Neuronal stem cell (in vitro differentiated cells): ENCODE results near the gene PHF12.
A peak's percentile ranks its signal among the peaks of the same experiment; 100 is the strongest.

Experiments
- DNase-seq: peaks from one replicate; pipeline ENCODE4 v3.0.0-alpha.2; 2013; ENCODE audit warnings: low spot score
- H2AFZ ChIP-seq: one replicate; pipeline ENCODE4 v1.6.1; 2013; ENCODE audit warnings: mild to moderate bottlenecking, low read length, inconsistent platforms
- H2AK5ac ChIP-seq: 2 replicates; pipeline ENCODE4 v1.6.1; 2013; ENCODE audit warnings: low read depth, mild to moderate bottlenecking, inconsistent platforms, low read length, moderate library complexity, mixed read lengths
- H2BK120ac ChIP-seq: 2 replicates; pipeline ENCODE4 v1.6.1; 2013; ENCODE audit warnings: low read depth, mild to moderate bottlenecking, inconsistent platforms, low read length, moderate library complexity, mixed read lengths
- H2BK12ac ChIP-seq: one replicate; pipeline ENCODE4 v1.6.1; 2013; ENCODE audit warnings: low read length, inconsistent platforms
- H2BK15ac ChIP-seq: 2 replicates; pipeline ENCODE4 v1.6.1; 2013; ENCODE audit warnings: mild to moderate bottlenecking, low read length, inconsistent platforms, mixed read lengths
- H2BK5ac ChIP-seq: one replicate; pipeline ENCODE4 v1.6.1; 2013; ENCODE audit warnings: inconsistent platforms, mild to moderate bottlenecking, low read length, moderate library complexity
- H3K14ac ChIP-seq: one replicate; pipeline ENCODE4 v1.6.1; 2013; ENCODE audit warnings: low read length, inconsistent platforms
- H3K18ac ChIP-seq: 2 replicates; pipeline ENCODE4 v1.6.1; 2013; ENCODE audit warnings: low read length, inconsistent platforms
- H3K23ac ChIP-seq: 2 replicates; pipeline ENCODE4 v1.6.1; 2013; ENCODE audit warnings: low read depth, mild to moderate bottlenecking, mixed read lengths, low read length, inconsistent platforms; ENCODE audit not compliant: poor library complexity
- H3K27ac ChIP-seq: replicated peaks from 3 replicates; pipeline ENCODE4 v1.5.1; 2013; ENCODE audit warnings: low read length, inconsistent platforms
- H3K27me3 ChIP-seq, 3 experiments: 2 replicates each; pipeline ENCODE4 v1.6.1; 2013; ENCODE audit warnings: low read length in 3 of 3, mild to moderate bottlenecking in 2 of 3, inconsistent platforms in 1 of 3, low read depth in 1 of 3, mixed read lengths in 1 of 3, moderate library complexity in 1 of 3; ENCODE audit not compliant: control insufficient read depth in 3 of 3, insufficient read depth in 3 of 3
- H3K36me3 ChIP-seq, 2 donors: replicated peaks in 1 of 2; 2 replicates each; pipeline ENCODE4 v1.6.1; 2013; ENCODE audit warnings: low read length in 2 of 2; ENCODE audit not compliant: control insufficient read depth in 2 of 2, insufficient read depth in 2 of 2
- H3K4ac ChIP-seq: 2 replicates; pipeline ENCODE4 v1.6.1; 2013; ENCODE audit warnings: inconsistent platforms, mild to moderate bottlenecking, low read length, moderate library complexity
- H3K4me1 ChIP-seq, 2 donors: 1 replicate in 1 of 2; 2 replicates in 1 of 2; pipeline ENCODE4 v1.6.1; 2013; ENCODE audit warnings: low read length in 2 of 2, low read depth in 1 of 2; ENCODE audit not compliant: control insufficient read depth in 2 of 2, insufficient read depth in 1 of 2
- H3K4me2 ChIP-seq: one replicate; pipeline ENCODE4 v1.6.1; 2013; ENCODE audit warnings: mild to moderate bottlenecking, low read length, inconsistent platforms; ENCODE audit not compliant: insufficient read depth, poor library complexity, severe bottlenecking
- H3K4me3 ChIP-seq, 2 donors: 2 replicates each; pipeline ENCODE4 v1.5.1; 2013; ENCODE audit warnings: low read length in 2 of 2, mild to moderate bottlenecking in 2 of 2, inconsistent platforms in 1 of 2, moderate library complexity in 1 of 2
- H3K79me1 ChIP-seq: one replicate; pipeline ENCODE4 v1.6.1; 2013; ENCODE audit warnings: low read depth, mild to moderate bottlenecking, inconsistent platforms, low read length, moderate library complexity
- H3K9ac ChIP-seq: one replicate; pipeline ENCODE4 v1.6.1; 2013; ENCODE audit warnings: mild to moderate bottlenecking, low read depth, low read length, inconsistent platforms; ENCODE audit not compliant: poor library complexity
- H3K9me3 ChIP-seq, 2 donors: replicated peaks in 1 of 2; 2 replicates each; pipeline versions ENCODE3 to v1.6.1; 2013; ENCODE audit warnings: low read length in 2 of 2, mild to moderate bottlenecking in 2 of 2, inconsistent platforms in 1 of 2, low read depth in 1 of 2, mixed read lengths in 1 of 2, moderate library complexity in 1 of 2; ENCODE audit not compliant: control insufficient read depth in 2 of 2, insufficient read depth in 1 of 2
- H4K8ac ChIP-seq: one replicate; pipeline ENCODE4 v1.6.1; 2013; ENCODE audit warnings: low read depth, mild to moderate bottlenecking, inconsistent platforms, low read length, moderate library complexity
- H4K91ac ChIP-seq: one replicate; pipeline ENCODE4 v1.6.1; 2013; ENCODE audit warnings: low read length, low read depth, mild to moderate bottlenecking, inconsistent platforms; ENCODE audit not compliant: poor library complexity
- WGBS, 2 donors: extraction: QIAGEN DNeasy Blood & Tissue Kit; methylation state at CpG; one replicate each; pipeline ENCODE4 v1.1.7; 2013; ENCODE audit warnings: missing lambda C conversion rate in 2 of 2, mixed read lengths in 1 of 2; ENCODE audit not compliant: insufficient read length in 2 of 2, insufficient replicate concordance in 1 of 2; ENCODE audit errors: extremely low coverage in 2 of 2; 5-methylcytosine and 5-hydroxymethylcytosine counted together

The PHF12 gene

DNA sequence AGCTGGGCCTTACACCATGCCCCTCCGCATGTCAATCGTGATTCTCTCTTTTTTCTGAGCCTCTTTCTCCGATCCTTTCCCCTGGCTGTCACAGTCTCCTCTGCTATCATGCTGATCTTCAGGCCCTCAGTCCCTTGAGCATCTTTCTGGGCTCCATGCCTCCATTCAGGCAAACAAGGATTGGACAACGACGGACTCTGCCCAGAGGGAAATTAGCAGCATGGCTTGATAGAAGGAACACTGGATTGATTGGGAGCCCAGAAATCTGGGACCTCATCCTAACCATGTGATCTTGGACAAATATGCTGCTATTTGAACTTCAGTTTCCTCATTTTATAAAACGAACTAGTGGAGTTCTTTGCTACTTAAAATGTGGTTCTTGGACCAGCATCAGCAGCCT lies 19.6 kb upstream of the PHF12 start:
- H4K91ac ChIP-seq = no peak overlapping the region
- no peaks in the 10 kb centered on the region for H3K27me3 ChIP-seq
- H2BK5ac ChIP-seq = no peak overlapping the region
- no peak overlapping the region for H3K9ac ChIP-seq
- H2BK15ac ChIP-seq = no peak overlapping the region
- H2AK5ac ChIP-seq = no peak overlapping the region
- no peak overlapping the region for H3K18ac ChIP-seq
- H3K4me2 ChIP-seq = no peak overlapping the region
- no peak overlapping the region for H3K23ac ChIP-seq
- H3K14ac ChIP-seq = no peak overlapping the region
- no peak overlapping the region for H2BK12ac ChIP-seq
- no peak overlapping the region for H2AFZ ChIP-seq
- no peaks in the 10 kb centered on the region for H3K79me1 ChIP-seq
- H3K36me3 ChIP-seq = no peaks in the 10 kb centered on the region
- no peak overlapping the region for H2BK120ac ChIP-seq
- no peak overlapping the region for H3K27ac ChIP-seq
- H3K4me3 ChIP-seq = no peak overlapping the region
- H3K4me1 ChIP-seq = peaks cover 31 to 46% of the 10 kb centered on the region in 2 donors
- H3K4ac ChIP-seq = no peak overlapping the region
- H3K9me3 ChIP-seq = no peaks in the 10 kb centered on the region
- H4K8ac ChIP-seq = no peak overlapping the region
- no CpG with 5 or more reads among the region's 6 CpGs for WGBS, 2 donors
- no peak for DNase-seq

DNA sequence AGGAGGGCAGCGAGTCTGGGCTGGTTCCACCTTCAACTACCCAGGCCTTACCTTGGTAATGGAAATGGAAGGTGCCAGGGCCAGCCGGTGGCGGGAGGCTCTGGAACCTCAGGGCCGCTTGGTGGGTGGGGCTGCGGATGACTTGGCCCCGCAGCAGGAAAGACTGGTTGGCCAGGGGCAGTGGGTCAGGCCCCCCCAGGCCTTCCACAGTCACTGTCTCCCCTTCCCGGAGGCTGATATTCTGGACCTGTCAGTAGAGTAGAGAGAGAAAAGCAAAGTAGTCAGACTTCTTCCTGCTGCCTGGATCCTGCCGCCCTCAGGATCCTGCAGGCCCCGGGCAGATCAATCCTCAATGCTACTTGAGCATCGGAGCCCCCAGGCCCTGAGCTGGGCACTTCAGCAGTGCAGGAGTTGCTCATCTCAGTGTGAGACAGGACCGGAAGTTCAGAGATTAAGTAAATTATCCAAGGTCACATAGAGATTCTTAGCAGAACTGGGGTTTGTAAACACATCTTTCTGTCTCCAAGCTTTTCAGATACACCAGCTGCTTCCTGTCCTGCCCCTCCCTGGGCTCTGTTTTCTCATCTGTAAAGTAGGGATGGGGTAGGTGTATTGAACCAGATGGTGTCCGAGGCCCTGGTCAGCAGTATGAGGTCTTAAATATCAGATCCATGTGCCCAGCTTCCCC lies 18.5 kb upstream of the PHF12 start:
- WGBS, 2 donors = no CpG with 5 or more reads among the region's 12 CpGs
- peaks cover 31 to 46% of the 10 kb centered on the region in 2 donors for H3K4me1 ChIP-seq

GRCh38 chr17:28968914-28969295 lies 17.6 kb upstream of the PHF12 start:
- H3K4ac ChIP-seq = no peak overlapping the region
- no peak overlapping the region for H3K23ac ChIP-seq
- no peak overlapping the region for H2AK5ac ChIP-seq
- H3K4me2 ChIP-seq = peak overlapping the region; percentile 63
- H3K4me3 ChIP-seq = no peak overlapping the region
- DNase-seq = no peak
- no peak overlapping the region for H4K91ac ChIP-seq
- no peak overlapping the region for H2BK120ac ChIP-seq
- H2AFZ ChIP-seq = peak overlapping the region; percentile 71
- H2BK15ac ChIP-seq = no peak overlapping the region
- no CpG with 5 or more reads among the region's 2 CpGs for WGBS, 2 donors
- no peak overlapping the region for H4K8ac ChIP-seq
- H3K4me1 ChIP-seq = peaks cover 29 to 46% of the 10 kb centered on the region in 2 donors
- H2BK12ac ChIP-seq = no peak overlapping the region
- peak overlapping the region; percentile 92 for H3K27ac ChIP-seq
- peak overlapping the region; percentile 40 for H3K18ac ChIP-seq
- H2BK5ac ChIP-seq = no peak overlapping the region
- no peak overlapping the region for H3K14ac ChIP-seq
- no peaks in the 10 kb centered on the region for H3K27me3 ChIP-seq
- no peaks in the 10 kb centered on the region for H3K9me3 ChIP-seq
- H3K36me3 ChIP-seq = no peaks in the 10 kb centered on the region
- no peak overlapping the region for H3K9ac ChIP-seq
- no peaks in the 10 kb centered on the region for H3K79me1 ChIP-seq

More for the DNA sequence above, 18.5 kb upstream of the PHF12 start:
- Histone ChIP-seq H3K79me1 (no peaks in the 10 kb centered on the region), H3K9ac (no peak overlapping the region), H3K4ac (no peak overlapping the region), H3K14ac (no peak overlapping the region), H3K36me3 (no peaks in the 10 kb centered on the region), H3K18ac (peak overlapping the region; percentile 40), H2BK12ac (no peak overlapping the region), H2AFZ (no peak overlapping the region), H2BK15ac (peak overlapping the region; percentile 63), H3K27ac (no peak overlapping the region), H2AK5ac (peak overlapping the region; percentile 60), H2BK5ac (no peak overlapping the region), H2BK120ac (no peak overlapping the region), H4K91ac (no peak overlapping the region), H3K4me2 (no peak overlapping the region), H3K9me3 (no peaks in the 10 kb centered on the region), H3K23ac (no peak overlapping the region), H4K8ac (no peak overlapping the region), H3K27me3 (no peaks in the 10 kb centered on the region), H3K4me3 (no peak overlapping the region)
- no peak for DNase-seq

DNA sequence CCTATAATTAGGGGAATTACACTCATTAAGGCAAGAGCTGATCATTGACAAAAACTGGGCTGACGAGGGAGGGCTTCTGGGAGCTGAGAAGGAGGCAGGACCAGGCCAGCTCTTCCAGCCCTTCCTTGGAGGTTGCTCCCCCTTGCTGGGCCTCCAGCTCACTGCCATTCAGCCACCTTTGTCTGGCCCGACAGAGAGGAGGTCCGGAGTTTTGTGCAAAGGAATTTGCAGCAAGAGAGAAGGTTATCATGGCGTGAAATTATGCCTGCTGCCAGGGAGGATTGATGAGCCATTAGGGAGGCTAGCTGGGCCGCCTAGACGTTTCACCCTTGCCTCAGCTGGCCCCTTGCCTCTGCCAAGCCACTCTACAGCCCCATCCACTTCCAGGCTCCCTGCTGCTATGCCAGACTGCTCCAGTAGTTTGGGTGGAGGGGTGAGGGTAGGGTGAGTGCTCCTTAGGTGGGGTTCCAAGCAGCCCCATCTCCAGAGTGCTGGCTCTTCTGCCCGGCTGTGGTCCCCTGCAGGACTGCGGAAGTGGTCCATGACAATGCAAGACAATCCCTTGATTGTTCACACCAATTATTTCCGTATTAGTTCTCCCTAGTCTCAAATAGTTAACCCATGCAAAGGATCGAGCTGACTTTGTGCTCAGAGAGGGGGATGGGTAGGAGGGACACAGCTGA lies 17.1 kb upstream of the PHF12 start:
- H3K9ac ChIP-seq = no peak overlapping the region
- no CpG with 5 or more reads among the region's 10 CpGs for WGBS, 2 donors
- H2BK12ac ChIP-seq = peak overlapping the region; percentile 98
- peak overlapping the region; percentile 21 for H2BK5ac ChIP-seq
- no peaks in the 10 kb centered on the region for H3K27me3 ChIP-seq
- H3K36me3 ChIP-seq = no peaks in the 10 kb centered on the region
- H3K27ac ChIP-seq = peak overlapping the region; percentile 92
- H2AFZ ChIP-seq = peak overlapping the region; percentile 71
- DNase-seq = peak; percentile 65
- H3K18ac ChIP-seq = peak overlapping the region; percentile 89
- no peak overlapping the region for H3K14ac ChIP-seq
- no peak overlapping the region for H3K4ac ChIP-seq
- H4K91ac ChIP-seq = no peak overlapping the region
- no peak overlapping the region for H2BK120ac ChIP-seq
- no peak overlapping the region for H2BK15ac ChIP-seq
- H3K9me3 ChIP-seq = no peaks in the 10 kb centered on the region
- H3K4me3 ChIP-seq = peak overlapping the region; percentile 5 to 19
- H3K23ac ChIP-seq = no peak overlapping the region
- peak overlapping the region; percentile 63 for H3K4me2 ChIP-seq
- no peaks in the 10 kb centered on the region for H3K79me1 ChIP-seq
- peaks cover 24 to 41% of the 10 kb centered on the region in 2 donors for H3K4me1 ChIP-seq
- peak overlapping the region; percentile 38 for H2AK5ac ChIP-seq
- H4K8ac ChIP-seq = peak overlapping the region; percentile 73
